HEK293 (cell line): ENCODE measurements around the gene ACADVL.
A peak's percentile ranks its signal among the peaks of the same experiment; 100 is the strongest.

Source experiments
- BCL11B ChIP-seq: fragments of 450-650 bp; formaldehyde crosslinking; IDR thresholded peaks from 2 replicates; pipeline ENCODE4 v1.5.1; 2016; ENCODE audit warnings: low read depth, missing biosample characterization, missing genetic modification characterization
- CTCF ChIP-seq: fragments of 450-650 bp; formaldehyde crosslinking; IDR thresholded peaks from 2 replicates; pipeline ENCODE4 v1.5.1; 2016; ENCODE audit warnings: missing biosample characterization, missing genetic modification characterization
- GLI2 ChIP-seq: fragments of 450-650 bp; formaldehyde crosslinking; IDR thresholded peaks from 2 replicates; pipeline ENCODE4; 2017; ENCODE audit warnings: missing biosample characterization, missing genetic modification characterization, low read depth, borderline replicate concordance
- GLIS1 ChIP-seq: fragments of 450-650 bp; formaldehyde crosslinking; IDR thresholded peaks from 2 replicates; pipeline ENCODE4 v1.5.1; 2016; ENCODE audit warnings: missing biosample characterization, missing genetic modification characterization
- KLF1 ChIP-seq: fragments of 450-650 bp; formaldehyde crosslinking; IDR thresholded peaks from 2 replicates; pipeline ENCODE4 v1.5.1; 2016; ENCODE audit warnings: missing biosample characterization, missing genetic modification characterization
- PRDM1 ChIP-seq: fragments of 450-650 bp; formaldehyde crosslinking; IDR thresholded peaks from 2 replicates; pipeline ENCODE4; 2016; ENCODE audit warnings: missing biosample characterization, missing genetic modification characterization
- TCF7L2 ChIP-seq: IDR thresholded peaks from 2 replicates; pipeline ENCODE4 v1.6.1; 2011; ENCODE audit warnings: low read depth, mild to moderate bottlenecking, inconsistent platforms, low read length, moderate library complexity, borderline replicate concordance
- ZBTB17 ChIP-seq: fragments of 450-650 bp; formaldehyde crosslinking; IDR thresholded peaks from 2 replicates; pipeline ENCODE4 v1.5.1; 2016; ENCODE audit warnings: missing biosample characterization, missing genetic modification characterization
- ZBTB48 ChIP-seq: fragments of 450-650 bp; formaldehyde crosslinking; IDR thresholded peaks from 2 replicates; pipeline ENCODE4 v1.5.1; 2016; ENCODE audit warnings: missing biosample characterization, missing genetic modification characterization
- ZBTB8A ChIP-seq: fragments of 450-650 bp; formaldehyde crosslinking; IDR thresholded peaks from 2 replicates; pipeline ENCODE4 v1.5.1; 2016; ENCODE audit warnings: missing biosample characterization, missing genetic modification characterization
- ZFHX2 ChIP-seq: fragments of 450-650 bp; formaldehyde crosslinking; conservative IDR thresholded peaks from 2 replicates; pipeline ENCODE4 v1.5.1; 2016; ENCODE audit warnings: missing biosample characterization, missing genetic modification characterization
- ZIC2 ChIP-seq: fragments of 450-650 bp; formaldehyde crosslinking; IDR thresholded peaks from 2 replicates; pipeline ENCODE4 v1.5.1; 2016; ENCODE audit warnings: missing biosample characterization, missing genetic modification characterization
- ZNF114 ChIP-seq: fragments of 450-650 bp; formaldehyde crosslinking; IDR thresholded peaks from 2 replicates; pipeline ENCODE4 v1.5.0; 2017; ENCODE audit warnings: missing biosample characterization, missing genetic modification characterization
- ZNF140 ChIP-seq: fragments of 450-650 bp; formaldehyde crosslinking; IDR thresholded peaks from 2 replicates; pipeline ENCODE4 v1.5.1; 2016; ENCODE audit warnings: missing biosample characterization, missing genetic modification characterization
- ZNF146 ChIP-seq: fragments of 450-650 bp; formaldehyde crosslinking; IDR thresholded peaks from 2 replicates; pipeline ENCODE4 v1.5.1; 2016; ENCODE audit warnings: missing biosample characterization, missing genetic modification characterization
- ZNF2 ChIP-seq: fragments of 450-650 bp; formaldehyde crosslinking; IDR thresholded peaks from 2 replicates; pipeline ENCODE4 v1.5.1; 2016; ENCODE audit warnings: missing biosample characterization, missing genetic modification characterization
- ZNF202 ChIP-seq: fragments of 450-650 bp; formaldehyde crosslinking; IDR thresholded peaks from 2 replicates; pipeline ENCODE4 v1.5.1; 2016; ENCODE audit warnings: missing biosample characterization, missing genetic modification characterization, borderline replicate concordance
- ZNF23 ChIP-seq: fragments of 450-650 bp; formaldehyde crosslinking; IDR thresholded peaks from 2 replicates; pipeline ENCODE4 v1.5.1; 2016; ENCODE audit warnings: missing biosample characterization, missing genetic modification characterization, borderline replicate concordance
- ZNF341 ChIP-seq: fragments of 450-650 bp; formaldehyde crosslinking; IDR thresholded peaks from 2 replicates; pipeline ENCODE4; 2016; ENCODE audit warnings: low read depth, missing biosample characterization, missing genetic modification characterization
- ZNF366 ChIP-seq: fragments of 450-650 bp; formaldehyde crosslinking; conservative IDR thresholded peaks from 2 replicates; pipeline ENCODE4 v1.5.1; 2016; ENCODE audit warnings: missing biosample characterization, missing genetic modification characterization
- ZNF394 ChIP-seq: fragments of 450-650 bp; formaldehyde crosslinking; IDR thresholded peaks from 2 replicates; pipeline ENCODE4 v1.5.1; 2016; ENCODE audit warnings: missing biosample characterization, missing genetic modification characterization, mild to moderate bottlenecking, moderate library complexity, borderline replicate concordance
- ZNF501 ChIP-seq: fragments of 450-650 bp; formaldehyde crosslinking; IDR thresholded peaks from 2 replicates; pipeline ENCODE4 v1.5.1; 2016; ENCODE audit warnings: missing biosample characterization, missing genetic modification characterization
- ZNF514 ChIP-seq: fragments of 450-650 bp; formaldehyde crosslinking; IDR thresholded peaks from 2 replicates; pipeline ENCODE4 v1.5.1; 2016; ENCODE audit warnings: missing biosample characterization, missing genetic modification characterization
- ZNF548 ChIP-seq: fragments of 450-650 bp; formaldehyde crosslinking; IDR thresholded peaks from 2 replicates; pipeline ENCODE4 v1.5.1; 2016; ENCODE audit warnings: missing biosample characterization, missing genetic modification characterization
- ZNF660 ChIP-seq: fragments of 450-650 bp; IDR thresholded peaks from 2 replicates; pipeline ENCODE4 v1.5.1; 2018; ENCODE audit warnings: missing biosample characterization, mild to moderate bottlenecking, missing genetic modification characterization
- ZNF704 ChIP-seq: fragments of 450-650 bp; formaldehyde crosslinking; IDR thresholded peaks from 2 replicates; pipeline ENCODE4 v1.5.1; 2016; ENCODE audit warnings: missing biosample characterization, missing genetic modification characterization
- ZNF776 ChIP-seq: fragments of 450-650 bp; formaldehyde crosslinking; IDR thresholded peaks from 2 replicates; pipeline ENCODE4 v1.5.0; 2017; ENCODE audit warnings: missing biosample characterization, missing genetic modification characterization, borderline replicate concordance
- ZNF785 ChIP-seq: fragments of 450-650 bp; formaldehyde crosslinking; IDR thresholded peaks from 2 replicates; pipeline ENCODE4 v1.5.1; 2016; ENCODE audit warnings: missing biosample characterization, missing genetic modification characterization
- ZSCAN23 ChIP-seq: fragments of 450-650 bp; formaldehyde crosslinking; IDR thresholded peaks from 2 replicates; pipeline ENCODE4 v1.5.1; 2016; ENCODE audit warnings: missing biosample characterization, missing genetic modification characterization
- ZXDB ChIP-seq: fragments of 450-650 bp; formaldehyde crosslinking; IDR thresholded peaks from 2 replicates; pipeline ENCODE4 v1.5.1; 2016; ENCODE audit warnings: missing biosample characterization, missing genetic modification characterization
- TF ChIP-seq, protein P1 (sequence below): fragments of 450-650 bp; formaldehyde crosslinking; IDR thresholded peaks from 2 replicates; pipeline ENCODE4 v1.5.1; 2016; ENCODE audit warnings: missing biosample characterization, missing genetic modification characterization
- TF ChIP-seq, protein P2 (sequence below): fragments of 450-650 bp; formaldehyde crosslinking; IDR thresholded peaks from 2 replicates; pipeline ENCODE4 v1.5.1; 2016; ENCODE audit warnings: missing biosample characterization, missing genetic modification characterization
- TF ChIP-seq, protein P3 (sequence below): fragments of 450-650 bp; formaldehyde crosslinking; IDR thresholded peaks from 2 replicates; pipeline ENCODE4 v1.5.1; 2016; ENCODE audit warnings: missing biosample characterization, missing genetic modification characterization

The ACADVL gene

DNA sequence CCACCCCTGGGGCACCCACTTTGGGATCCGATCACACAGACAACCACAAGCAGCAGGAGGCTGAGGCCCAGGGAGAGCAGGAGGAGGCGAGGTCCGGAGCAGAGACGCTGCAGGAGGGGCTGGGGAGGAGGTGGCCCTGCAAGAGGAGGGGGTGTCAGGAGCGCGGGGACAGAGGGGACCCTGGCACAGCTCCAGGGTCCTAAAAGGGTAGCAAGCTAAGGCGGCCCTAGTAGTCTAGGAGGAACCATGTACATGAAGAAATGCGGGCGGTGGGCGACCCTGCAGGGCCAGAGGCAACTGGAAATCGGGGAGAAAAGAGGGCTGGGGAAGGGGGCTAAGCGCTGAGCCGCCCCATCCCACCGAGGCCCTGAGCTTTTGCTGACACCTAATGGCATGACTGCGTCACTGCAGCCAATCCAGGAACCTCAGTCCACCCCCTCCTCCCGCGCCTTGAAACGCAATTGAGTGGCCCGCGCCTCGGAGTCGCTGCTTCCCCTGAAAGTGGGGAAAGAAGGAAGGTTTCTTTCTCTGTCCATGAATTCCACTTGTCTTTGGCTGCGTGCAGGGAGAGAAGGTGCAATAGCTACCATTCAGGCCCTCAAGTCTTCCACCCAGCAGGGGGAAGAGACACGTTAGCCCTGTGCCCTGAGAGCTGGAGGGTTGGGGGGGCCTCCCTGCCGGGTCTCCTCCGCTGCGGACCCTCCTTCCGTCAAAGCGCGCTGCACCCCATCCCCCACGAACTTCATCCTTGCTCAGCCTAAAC, 42.4 kb upstream of the ACADVL start (continued):
- TF ChIP-seq ZBTB48 (tag by site-specific recombination) (peak; percentile 7; the same call in 1 of the 2 replicates), ZNF514 (tag by site-specific recombination) (no peak), ZNF785 (tag by site-specific recombination) (no peak), ZBTB8A (peak; percentile 86), CTCF (peak; percentile 88), ZNF114 (no peak), ZNF366 (tag by site-specific recombination) (peak; percentile 61; the same call in 1 of the 2 replicates), ZNF704 (tag by site-specific recombination) (no peak), PRDM1 (peak; percentile 45; the same call in 1 of the 2 replicates), ZNF501 (tag by site-specific recombination) (no peak), ZNF2 (tag by site-specific recombination) (no peak), KLF1 (tag by site-specific recombination) (no peak), ZNF548 (tag by site-specific recombination) (no peak), ZNF394 (tag by site-specific recombination) (no peak), ZFHX2 (tag by site-specific recombination) (0 out of 2 replicates have a peak, but pooled peaks have one; percentile 32), ZNF202 (no peak), ZNF23 (no peak), GLIS1 (peak; percentile 70), ZXDB (tag by site-specific recombination) (no peak), TCF7L2 (no peak), BCL11B (tag by site-specific recombination) (no peak), ZNF660 (no peak), ZNF341 (peak; percentile 97), ZNF146 (tag by site-specific recombination) (no peak), ZSCAN23 (tag by site-specific recombination) (0 out of 2 replicates have a peak, but pooled peaks have one; percentile 7), ZIC2 (tag by site-specific recombination) (peak; percentile 95), GLI2 (no peak), ZNF140 (tag by site-specific recombination) (no peak), ZNF776 (tag by site-specific recombination) (no peak), ZBTB17 (tag by site-specific recombination) (peak; percentile 88)
- TF ChIP-seq, protein P1, sequence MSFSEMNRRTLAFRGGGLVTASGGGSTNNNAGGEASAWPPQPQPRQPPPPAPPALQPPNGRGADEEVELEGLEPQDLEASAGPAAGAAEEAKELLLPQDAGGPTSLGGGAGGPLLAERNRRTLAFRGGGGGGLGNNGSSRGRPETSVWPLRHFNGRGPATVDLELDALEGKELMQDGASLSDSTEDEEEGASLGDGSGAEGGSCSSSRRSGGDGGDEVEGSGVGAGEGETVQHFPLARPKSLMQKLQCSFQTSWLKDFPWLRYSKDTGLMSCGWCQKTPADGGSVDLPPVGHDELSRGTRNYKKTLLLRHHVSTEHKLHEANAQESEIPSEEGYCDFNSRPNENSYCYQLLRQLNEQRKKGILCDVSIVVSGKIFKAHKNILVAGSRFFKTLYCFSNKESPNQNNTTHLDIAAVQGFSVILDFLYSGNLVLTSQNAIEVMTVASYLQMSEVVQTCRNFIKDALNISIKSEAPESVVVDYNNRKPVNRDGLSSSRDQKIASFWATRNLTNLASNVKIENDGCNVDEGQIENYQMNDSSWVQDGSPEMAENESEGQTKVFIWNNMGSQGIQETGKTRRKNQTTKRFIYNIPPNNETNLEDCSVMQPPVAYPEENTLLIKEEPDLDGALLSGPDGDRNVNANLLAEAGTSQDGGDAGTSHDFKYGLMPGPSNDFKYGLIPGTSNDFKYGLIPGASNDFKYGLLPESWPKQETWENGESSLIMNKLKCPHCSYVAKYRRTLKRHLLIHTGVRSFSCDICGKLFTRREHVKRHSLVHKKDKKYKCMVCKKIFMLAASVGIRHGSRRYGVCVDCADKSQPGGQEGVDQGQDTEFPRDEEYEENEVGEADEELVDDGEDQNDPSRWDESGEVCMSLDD (tag by site-specific recombination) = peak; percentile 57; the same call in 1 of the 2 replicates
- TF ChIP-seq, protein P2, sequence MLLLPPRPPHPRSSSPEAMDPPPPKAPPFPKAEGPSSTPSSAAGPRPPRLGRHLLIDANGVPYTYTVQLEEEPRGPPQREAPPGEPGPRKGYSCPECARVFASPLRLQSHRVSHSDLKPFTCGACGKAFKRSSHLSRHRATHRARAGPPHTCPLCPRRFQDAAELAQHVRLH (tag by site-specific recombination) = no peak
- TF ChIP-seq, protein P3, sequence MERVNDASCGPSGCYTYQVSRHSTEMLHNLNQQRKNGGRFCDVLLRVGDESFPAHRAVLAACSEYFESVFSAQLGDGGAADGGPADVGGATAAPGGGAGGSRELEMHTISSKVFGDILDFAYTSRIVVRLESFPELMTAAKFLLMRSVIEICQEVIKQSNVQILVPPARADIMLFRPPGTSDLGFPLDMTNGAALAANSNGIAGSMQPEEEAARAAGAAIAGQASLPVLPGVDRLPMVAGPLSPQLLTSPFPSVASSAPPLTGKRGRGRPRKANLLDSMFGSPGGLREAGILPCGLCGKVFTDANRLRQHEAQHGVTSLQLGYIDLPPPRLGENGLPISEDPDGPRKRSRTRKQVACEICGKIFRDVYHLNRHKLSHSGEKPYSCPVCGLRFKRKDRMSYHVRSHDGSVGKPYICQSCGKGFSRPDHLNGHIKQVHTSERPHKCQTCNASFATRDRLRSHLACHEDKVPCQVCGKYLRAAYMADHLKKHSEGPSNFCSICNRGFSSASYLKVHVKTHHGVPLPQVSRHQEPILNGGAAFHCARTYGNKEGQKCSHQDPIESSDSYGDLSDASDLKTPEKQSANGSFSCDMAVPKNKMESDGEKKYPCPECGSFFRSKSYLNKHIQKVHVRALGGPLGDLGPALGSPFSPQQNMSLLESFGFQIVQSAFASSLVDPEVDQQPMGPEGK = peak; percentile 94
